Neutrophil (primary cell): ENCODE measurements around the gene MYL4.
"Not testable (repeated sequence)": the region's sequence is repeated elsewhere in the genome, so short reads cannot be mapped to it uniquely, and the experiment has no call there.

ENCODE experiments used
- H3K27ac ChIP-seq: fragments of 200-600 bp; sonication (generic); 2 replicates; pipeline ENCODE4 v1.5.1; 2016; ENCODE audit warnings: mild to moderate bottlenecking, moderate library complexity
- H3K27me3 ChIP-seq: fragments of 200-600 bp; sonication (generic); 2 replicates; pipeline ENCODE4 v1.6.0; 2016; ENCODE audit warnings: mild to moderate bottlenecking
- H3K36me3 ChIP-seq: fragments of 200-600 bp; sonication (generic); 2 replicates; pipeline ENCODE4 v1.5.1; 2017
- H3K4me1 ChIP-seq, 2 experiments: fragments of 200-600 bp in 1 of 2; sonication (generic) in 1 of 2; 1 replicate in 1 of 2; 2 replicates in 1 of 2; pipeline versions ENCODE4 v1.5.1 to v1.6.1; 2013 to 2016; ENCODE audit warnings: low read depth in 1 of 2, low read length in 1 of 2, mild to moderate bottlenecking in 1 of 2, moderate library complexity in 1 of 2; ENCODE audit not compliant: control insufficient read depth in 1 of 2, insufficient read depth in 1 of 2
- H3K4me3 ChIP-seq, 2 experiments: fragments of 200-600 bp in 1 of 2; sonication (generic) in 1 of 2; 1 replicate in 1 of 2; 2 replicates in 1 of 2; pipeline ENCODE4 v1.5.1; 2013 to 2016; ENCODE audit warnings: low read depth in 1 of 2, low read length in 1 of 2, mild to moderate bottlenecking in 1 of 2, moderate library complexity in 1 of 2
- H3K9me3 ChIP-seq: fragments of 200-600 bp; sonication (generic); 2 replicates; pipeline ENCODE4 v1.5.1; 2016
- CTCF ChIP-seq: fragments of 200-600 bp; sonication (generic); IDR thresholded peaks from 2 replicates; pipeline ENCODE4 v1.5.1; 2016; ENCODE audit warnings: antibody characterized with exemption

MYL4 gene

GRCh38 chr17:47212458-47212857 lies 3.3 kb downstream of the MYL4 start:
- H3K27ac ChIP-seq = no peak overlapping the region
- H3K27me3 ChIP-seq = peaks cover 43% of the 10 kb centered on the region
- H3K9me3 ChIP-seq = no peaks in the 10 kb centered on the region
- no peak overlapping the region for H3K4me3 ChIP-seq
- H3K36me3 ChIP-seq = no peaks in the 10 kb centered on the region
- no peak for TF ChIP-seq CTCF
- no peaks in the 10 kb centered on the region for H3K4me1 ChIP-seq

- Histone ChIP-seq H3K9me3 (no peaks in the 10 kb centered on the region), H3K4me3 (no peak overlapping the region), H3K27me3 (peaks cover 48% of the 10 kb centered on the region), H3K36me3 (no peaks in the 10 kb centered on the region), H3K27ac (no peak overlapping the region), H3K4me1 (no peaks in the 10 kb centered on the region)
- no peak for TF ChIP-seq CTCF
Measured at GRCh38 chr17:47213540-47213939, 4.4 kb downstream of the MYL4 start.

GRCh38 chr17:47214931-47215330 lies 5.8 kb downstream of the MYL4 start:
- Histone ChIP-seq H3K4me3 (no peak overlapping the region), H3K9me3 (no peaks in the 10 kb centered on the region), H3K4me1 (no peaks in the 10 kb centered on the region), H3K27me3 (peaks cover 51% of the 10 kb centered on the region), H3K36me3 (no peaks in the 10 kb centered on the region), H3K27ac (no peak overlapping the region)
- TF ChIP-seq CTCF = no peak

GRCh38 chr17:47216821-47217220 lies 7.7 kb downstream of the MYL4 start:
- peaks cover 63% of the 10 kb centered on the region for H3K27me3 ChIP-seq
- not testable (repeated sequence) for H3K4me1 ChIP-seq, H3K9me3 ChIP-seq, H3K36me3 ChIP-seq, H3K4me3 ChIP-seq, H3K27ac ChIP-seq

GRCh38 chr17:47217279-47217678 lies 8.1 kb downstream of the MYL4 start:
- not testable (repeated sequence) for H3K36me3 ChIP-seq, H3K9me3 ChIP-seq, H3K4me1 ChIP-seq, H3K27ac ChIP-seq, H3K4me3 ChIP-seq
- peaks cover 65% of the 10 kb centered on the region for H3K27me3 ChIP-seq

GRCh38 chr17:47218896-47219430 lies 9.8 kb downstream of the MYL4 start:
- Histone ChIP-seq H3K9me3 (no peaks in the 10 kb centered on the region), H3K27me3 (peaks cover 52% of the 10 kb centered on the region), H3K4me1 (no peaks in the 10 kb centered on the region), H3K4me3 (no peak overlapping the region), H3K27ac (no peak overlapping the region), H3K36me3 (no peaks in the 10 kb centered on the region)
- no peak for TF ChIP-seq CTCF
